Hematopoietic multipotent progenitor cell treated with erythropoietin and hydrocortisone succinate and interleukin-3 and kit ligand, for 4 days (in vitro differentiated cells): ENCODE measurements around the gene ZNF333.
"Not testable (repeated sequence)": the region's sequence is repeated elsewhere in the genome, so short reads cannot be mapped to it uniquely, and the experiment has no call there.

Experiments used
- DNase-seq: peaks from one replicate; pipeline ENCODE4 v3.0.0-alpha.2; 2015

ZNF333 gene

DNA sequence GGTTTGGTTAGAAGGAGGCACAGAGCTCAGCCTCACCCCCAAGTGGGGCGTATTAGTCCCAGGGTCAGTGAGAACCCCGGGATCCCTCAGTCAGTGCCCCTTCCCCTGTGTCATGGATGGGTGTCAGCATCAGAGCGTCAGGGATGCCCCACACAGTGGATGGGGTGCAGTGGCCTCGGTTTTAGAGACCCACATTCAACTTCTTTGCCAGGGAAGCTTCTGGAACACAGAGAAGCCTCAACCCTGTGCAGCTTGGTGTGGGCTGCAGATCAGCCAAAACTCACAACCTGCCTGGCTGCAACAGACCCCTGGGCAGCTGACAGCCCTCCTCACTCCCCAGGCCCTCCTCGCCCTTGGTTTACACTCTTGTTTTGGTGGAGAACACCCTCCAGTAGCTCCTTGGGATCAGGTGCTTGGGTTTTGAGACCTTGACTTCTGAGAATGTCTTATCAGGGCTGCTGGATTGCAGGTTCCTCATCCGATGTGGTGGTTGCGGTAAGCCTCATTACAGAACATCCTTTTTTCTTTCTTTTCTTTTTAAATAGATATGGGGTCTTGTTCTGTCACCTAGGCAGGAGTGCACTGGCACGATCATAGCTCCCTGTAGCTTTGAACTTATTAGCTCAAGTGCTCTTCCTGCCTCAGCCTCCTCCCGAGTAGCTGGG is 11.0 kb downstream of the ZNF333 start:
- DNase-seq: peak; percentile 62

GRCh38 chr19:14703833-14704232 is 14.0 kb downstream of the ZNF333 start:
- DNase-seq: no peak

DNA sequence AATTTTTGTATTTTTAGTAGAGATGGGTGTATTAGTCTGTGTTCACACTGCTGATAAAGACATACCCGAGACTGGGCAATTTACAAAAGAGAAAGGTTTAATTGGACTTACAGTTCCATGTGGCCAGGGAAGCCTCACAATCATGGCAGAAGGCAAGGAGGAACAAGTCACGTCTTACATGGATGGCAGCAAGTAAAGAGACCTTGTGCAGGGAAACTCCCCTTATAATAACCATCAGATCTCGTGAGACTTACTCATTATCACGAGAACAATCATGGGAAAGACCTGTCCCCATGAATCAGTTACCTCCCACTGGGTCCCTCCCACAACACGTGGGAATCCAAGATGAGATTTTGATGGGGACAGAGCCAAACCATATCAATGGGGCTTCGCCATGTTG is 14.6 kb downstream of the ZNF333 start:
- DNase-seq: no peak

DNA sequence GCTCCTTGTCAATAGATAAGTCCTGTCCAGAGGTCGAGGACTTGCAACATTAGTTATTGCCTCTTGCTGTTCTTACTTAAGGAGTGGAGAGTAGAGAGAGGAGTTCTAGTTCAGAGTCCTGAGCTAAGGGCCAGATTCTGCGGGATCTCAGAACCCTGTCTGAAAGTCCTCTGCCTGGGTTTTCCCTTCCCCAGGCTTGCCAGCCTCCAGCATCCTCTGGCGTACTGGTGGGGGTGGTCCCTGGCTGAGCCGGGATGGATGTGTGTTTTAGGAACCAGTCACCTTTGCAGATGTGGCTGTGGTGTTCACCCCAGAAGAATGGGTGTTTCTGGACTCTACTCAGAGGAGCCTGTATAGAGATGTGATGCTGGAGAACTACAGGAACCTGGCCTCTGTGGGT is 26.0 kb downstream of the ZNF333 start:
- no peak for DNase-seq

GRCh38 chr19:14718522-14719116 is 28.8 kb downstream of the ZNF333 start:
- DNase-seq: no peak

DNA sequence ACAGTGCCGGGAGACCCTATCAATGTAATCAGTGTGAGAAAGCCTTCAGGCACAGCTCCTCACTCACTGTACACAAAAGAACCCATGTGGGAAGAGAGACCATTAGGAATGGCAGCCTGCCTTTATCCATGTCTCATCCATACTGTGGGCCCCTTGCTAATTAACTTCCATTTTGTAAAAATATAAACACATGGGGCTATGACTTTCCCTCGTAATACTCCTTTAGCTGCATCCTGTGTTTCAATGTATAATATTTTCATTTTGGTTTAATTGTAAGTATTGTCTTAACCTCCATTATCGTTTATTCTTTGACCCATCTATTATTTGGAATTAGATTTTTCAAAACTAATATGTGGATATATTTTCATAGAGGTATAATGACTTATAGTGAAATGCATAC is 29.3 kb downstream of the ZNF333 start:
- no peak for DNase-seq

- DNase-seq: no peak
Observed at GRCh38 chr19:14722127-14722526, 32.3 kb downstream of the ZNF333 start.

GRCh38 chr19:14728595-14728994 is 38.7 kb downstream of the ZNF333 start:
- DNase-seq: no peak

- DNase-seq: no peak
Observed at GRCh38 chr19:14731200-14731599, 41.4 kb downstream of the ZNF333 start.

GRCh38 chr19:14732510-14732909 is 42.7 kb downstream of the ZNF333 start:
- DNase-seq: no peak

DNA sequence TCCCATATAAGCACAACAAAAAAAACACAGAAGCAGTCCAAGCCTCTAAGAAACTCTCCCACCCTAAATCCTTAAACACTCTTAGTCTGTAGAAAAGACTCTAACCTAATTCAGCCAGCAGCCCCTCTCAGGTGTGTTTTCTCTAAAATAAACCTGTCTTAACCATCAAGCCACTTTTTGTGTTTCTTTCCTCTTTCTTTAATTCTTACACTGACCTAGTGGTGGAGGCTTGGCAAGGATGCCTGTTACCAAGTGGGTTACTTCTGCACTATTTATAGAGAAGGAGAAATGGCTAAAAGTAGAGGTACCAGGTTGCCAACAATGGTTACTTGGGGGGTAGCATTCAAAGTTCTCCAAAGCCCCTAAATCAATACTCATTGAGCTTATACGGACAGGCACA is 43.7 kb downstream of the ZNF333 start:
- no peak for DNase-seq

DNA sequence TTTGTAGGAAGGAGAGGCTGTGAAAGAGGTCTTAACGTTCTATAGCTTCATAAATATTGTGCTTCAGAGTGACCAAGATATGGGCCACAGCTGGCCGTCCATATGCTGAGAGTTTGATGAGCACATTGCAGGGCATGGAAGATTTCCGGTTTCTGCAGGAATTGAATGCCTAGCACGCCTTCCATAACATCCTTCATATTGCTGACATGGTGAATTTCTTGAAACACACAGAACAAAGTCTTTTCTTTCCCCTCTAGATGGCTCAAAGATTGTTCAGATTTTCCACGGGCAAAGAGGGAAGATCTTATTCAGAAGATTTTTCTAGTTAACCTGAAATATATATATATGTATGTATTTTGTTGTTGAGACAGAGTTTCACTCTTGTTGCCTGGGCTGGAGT is 46.1 kb downstream of the ZNF333 start:
- DNase-seq: no peak

- peak; percentile 85 for DNase-seq
Observed at GRCh38 chr19:14746886-14747285, 57.0 kb downstream of the ZNF333 start.

- DNase-seq: peak; percentile 32
Observed at GRCh38 chr19:14748601-14749000, 58.8 kb downstream of the ZNF333 start.

DNA sequence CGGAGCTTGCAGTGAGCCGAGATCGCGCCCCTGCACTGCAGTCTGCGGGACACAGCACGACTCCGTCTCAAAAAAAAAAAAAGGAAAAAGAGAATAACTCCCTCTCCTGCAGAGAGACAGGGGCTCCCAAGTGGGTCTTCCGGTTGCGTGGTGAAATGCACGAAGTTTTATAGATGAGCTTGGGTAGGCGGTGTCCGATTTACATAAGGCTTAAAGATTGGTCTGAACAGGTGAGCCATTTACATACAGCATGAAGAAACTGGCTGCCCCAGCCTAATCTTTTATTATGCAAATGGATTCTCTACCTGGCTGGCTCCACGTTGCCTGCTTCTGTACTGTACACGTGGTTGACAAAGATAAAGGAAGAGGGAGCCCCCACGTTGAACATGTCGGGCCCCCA is 69.0 kb downstream of the ZNF333 start:
- DNase-seq: no peak

- DNase-seq: no peak
Observed at GRCh38 chr19:14761607-14762006, 71.8 kb downstream of the ZNF333 start.

GRCh38 chr19:14762111-14762510 is 72.3 kb downstream of the ZNF333 start:
- DNase-seq: no peak

DNA sequence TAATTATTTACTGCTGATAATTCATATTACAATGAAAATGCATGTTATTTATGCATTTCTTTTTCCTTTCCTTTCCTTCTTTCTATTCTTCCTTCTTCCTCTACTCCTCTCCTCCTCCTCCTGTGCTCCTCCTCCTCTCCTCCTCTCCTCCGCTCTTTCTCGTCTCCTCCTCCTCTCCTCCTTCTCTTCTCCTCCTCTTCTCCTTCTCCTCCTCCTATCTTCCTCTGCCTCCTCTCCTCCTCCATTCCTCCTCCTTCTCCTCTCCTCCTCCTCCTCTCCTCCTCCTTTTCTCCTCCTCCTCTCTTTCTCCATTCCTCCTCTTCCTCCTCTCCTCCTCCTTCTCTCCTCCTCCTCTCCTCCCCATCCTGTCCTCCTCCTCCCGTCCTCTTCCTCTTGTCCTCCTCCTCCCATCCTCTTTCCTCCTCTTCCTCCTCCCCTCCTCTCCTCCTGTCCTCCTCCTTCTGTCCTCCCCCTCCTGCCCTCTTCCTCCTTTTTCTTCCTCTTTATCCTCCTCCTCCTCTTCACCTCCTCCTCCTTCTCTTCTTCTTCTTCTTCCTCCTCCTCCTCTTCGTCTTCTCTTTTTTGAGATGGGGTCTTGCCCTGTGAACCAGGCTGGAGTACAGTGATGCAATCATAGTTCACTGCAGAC is 73.8 kb downstream of the ZNF333 start:
- DNase-seq: no peak

DNA sequence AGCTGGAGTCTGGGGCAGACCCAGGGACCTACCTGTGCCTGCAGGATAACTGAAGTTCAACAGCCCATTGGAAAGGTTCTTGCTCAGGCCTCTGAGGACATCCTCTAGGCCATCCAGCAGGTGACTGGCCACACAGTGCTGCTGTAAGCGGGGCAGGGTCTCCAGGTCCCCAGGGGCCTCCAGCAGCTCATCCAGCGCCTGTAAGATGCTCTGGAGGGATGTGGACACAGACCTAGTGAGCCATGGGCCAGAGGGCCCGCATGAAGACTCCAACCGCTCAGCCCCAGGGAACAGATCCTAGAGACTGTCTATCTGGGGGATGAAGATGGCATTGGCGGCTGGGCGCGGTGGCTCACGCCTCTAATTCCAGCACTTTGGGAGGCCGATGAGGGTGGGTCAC is 74.6 kb downstream of the ZNF333 start:
- no peak for DNase-seq

GRCh38 chr19:14765403-14765802 is 75.6 kb downstream of the ZNF333 start:
- DNase-seq: not testable (repeated sequence)

GRCh38 chr19:14765841-14766240 is 76.0 kb downstream of the ZNF333 start:
- not testable (repeated sequence) for DNase-seq

- no peak for DNase-seq
Observed at GRCh38 chr19:14767466-14767971, 77.7 kb downstream of the ZNF333 start.

DNA sequence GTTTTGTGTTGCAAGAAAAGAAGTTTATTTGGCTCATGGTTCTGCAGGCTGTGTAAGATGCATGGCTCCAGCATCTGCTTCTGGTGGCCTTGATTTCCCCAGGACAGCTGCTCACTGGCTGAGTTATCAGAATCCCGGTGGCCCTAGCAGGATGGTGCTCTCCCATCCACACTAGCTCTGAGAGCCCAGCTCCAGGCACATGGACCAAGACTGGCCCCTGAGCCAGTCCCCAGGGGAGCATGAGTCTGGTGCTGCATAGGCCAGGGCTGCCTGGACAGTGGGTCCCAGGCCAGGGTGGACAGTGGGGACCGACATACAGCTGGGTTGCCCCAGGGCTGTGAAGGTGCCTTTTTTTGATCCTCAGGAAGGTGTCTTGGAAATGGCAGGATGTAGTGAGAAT is 78.2 kb downstream of the ZNF333 start:
- no peak for DNase-seq

DNA sequence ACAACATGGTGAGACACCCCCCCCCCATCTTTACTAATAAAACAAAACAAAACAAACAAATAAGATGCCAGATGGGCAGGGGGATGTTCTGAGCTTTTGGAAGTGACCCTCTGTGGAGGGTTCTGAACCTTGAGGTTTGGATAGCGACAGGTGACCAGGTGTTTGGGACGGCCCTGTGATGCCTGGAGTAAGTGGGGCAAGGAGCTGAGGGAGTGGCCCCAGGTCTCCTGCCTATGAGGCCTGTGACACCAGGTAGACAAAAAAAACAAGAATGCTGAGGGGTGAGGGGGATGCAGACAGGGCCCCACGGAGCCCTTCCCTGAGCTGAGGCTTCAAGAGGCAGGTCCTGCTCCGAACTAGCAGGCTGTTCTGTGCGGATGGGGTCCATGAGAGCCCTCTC is 79.4 kb downstream of the ZNF333 start:
- no peak for DNase-seq
